HG02870 (cell line): ENCODE data around the gene PLXND1.
"Not testable (repeated sequence)": the region's sequence is repeated elsewhere in the genome, so short reads cannot be mapped to it uniquely, and the experiment has no call there.

ENCODE experiments used
- ATAC-seq: cut with Tn5 transposase; IDR thresholded peaks from one replicate; pipeline ENCODE4 v1.9.1; 2021; ENCODE audit warnings: mild to moderate bottlenecking, moderate library complexity; ENCODE audit not compliant: unreplicated experiment

The PLXND1 gene

DNA sequence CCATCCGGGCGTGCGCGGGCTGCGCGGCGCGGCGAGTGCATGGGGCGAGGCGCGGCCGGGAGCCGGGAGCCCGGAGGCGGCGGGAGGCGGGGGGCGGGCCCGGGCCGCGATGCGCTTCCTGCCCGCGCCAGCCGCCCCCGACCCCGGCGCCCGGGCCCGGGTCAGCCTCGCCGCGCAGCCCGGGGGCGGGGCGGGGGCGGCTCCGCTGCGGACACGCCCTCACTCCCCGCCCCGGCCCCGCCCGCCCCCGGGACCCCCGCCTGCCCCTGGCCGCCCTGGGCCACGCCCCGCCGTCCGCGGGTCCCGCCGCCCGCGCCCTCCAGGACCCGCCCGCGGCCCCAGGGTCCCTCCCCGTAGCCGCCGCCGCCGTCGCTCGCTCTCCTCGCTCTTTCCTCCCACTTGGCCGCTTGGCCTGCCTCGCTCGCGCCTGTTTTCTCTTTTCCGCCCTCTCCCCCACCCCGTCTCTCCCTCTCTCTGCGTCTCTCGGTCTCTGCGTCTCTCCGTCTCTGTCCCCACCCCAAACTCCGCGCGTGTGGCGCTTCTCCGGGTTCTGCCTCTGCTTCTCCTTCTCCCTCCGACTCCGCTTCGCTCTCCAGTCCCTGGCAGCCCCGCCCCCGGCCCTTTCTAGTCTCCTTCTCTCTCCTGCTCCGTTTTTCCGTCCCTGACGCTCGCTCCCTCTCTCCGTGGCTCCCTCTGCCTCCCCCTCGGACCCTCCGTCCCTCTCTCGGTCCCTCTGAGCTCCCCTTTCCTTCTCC lies at the start of gene PLXND1:
PLXND1 (minus strand) TSS at position 41 of the 755 bp plus-strand sequence; CDS start at position 4, 37 bp downstream.
- ATAC-seq: no peak

DNA sequence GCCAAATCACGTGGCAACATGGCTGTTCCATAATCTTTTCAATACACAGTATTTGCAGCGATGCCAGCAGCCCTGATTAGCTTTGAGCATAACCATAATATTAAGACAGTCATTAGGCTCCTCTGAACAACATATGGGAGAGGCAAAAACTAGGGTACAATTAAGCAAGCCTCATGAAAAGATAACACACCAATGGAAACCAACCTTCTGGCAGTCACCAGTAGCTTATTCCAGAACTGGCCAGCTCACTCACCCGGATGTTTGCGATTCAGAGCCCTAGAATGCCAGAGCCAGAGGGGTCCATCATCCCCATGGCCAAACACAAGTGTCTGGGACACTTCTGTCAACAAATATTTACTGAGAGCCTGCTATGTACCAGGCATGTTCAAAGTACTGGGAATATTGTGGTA lies 48.8 kb upstream of the PLXND1 start:
- no peak for ATAC-seq

DNA sequence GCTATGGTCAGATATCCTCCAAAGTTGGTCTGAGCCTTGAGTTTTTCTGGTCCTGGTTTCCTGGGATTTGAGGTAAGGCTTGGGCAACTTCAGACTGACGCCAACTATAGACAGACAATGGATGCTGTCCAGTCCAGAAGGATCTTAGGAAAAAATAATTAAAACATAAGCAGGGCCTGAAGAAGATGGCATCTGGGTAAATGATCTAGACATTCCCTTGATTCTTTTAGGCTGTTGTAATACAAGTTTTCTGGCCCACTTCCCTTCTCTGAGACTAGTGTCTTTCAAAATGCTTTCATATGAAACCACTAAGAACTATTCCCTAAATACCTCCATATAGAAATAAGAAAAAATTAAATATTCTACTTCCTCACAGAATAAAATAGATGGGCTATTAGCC lies 47.7 kb upstream of the PLXND1 start:
- no peak for ATAC-seq

- ATAC-seq: no peak
These were observed 46.5 kb upstream of the PLXND1 start for GRCh38 chr3:129653019-129653418.

GRCh38 chr3:129651435-129652202 lies 45.1 kb upstream of the PLXND1 start:
- no peak for ATAC-seq

DNA sequence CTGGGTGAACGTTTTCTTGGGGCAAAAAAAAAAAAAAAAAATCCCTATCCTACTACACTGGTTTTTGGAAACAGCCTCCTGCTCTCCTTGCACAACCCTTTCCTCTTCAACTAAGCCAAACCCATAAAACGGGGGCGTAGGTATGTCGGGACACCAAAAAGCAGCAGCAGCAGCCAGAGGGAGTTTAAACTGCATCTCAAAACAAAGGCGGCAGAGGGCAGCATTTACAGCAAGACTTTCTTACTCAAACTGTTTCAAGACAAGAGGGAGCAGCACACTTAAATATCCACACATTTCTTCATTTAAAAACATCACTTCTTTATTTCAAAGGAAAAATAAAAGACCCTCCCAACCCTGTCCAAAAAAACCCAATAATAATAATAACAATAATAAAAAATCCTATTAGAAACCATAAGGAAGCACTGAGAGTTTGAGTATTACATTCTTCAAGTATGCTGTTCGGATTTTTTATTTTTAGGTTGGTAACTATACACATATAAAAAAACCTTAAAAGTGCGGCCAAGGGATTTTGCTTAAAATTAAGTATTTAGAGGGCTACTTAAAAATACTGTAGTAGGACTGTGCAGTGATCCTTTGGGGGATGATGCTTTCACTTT lies 43.9 kb upstream of the PLXND1 start:
- ATAC-seq: no peak

DNA sequence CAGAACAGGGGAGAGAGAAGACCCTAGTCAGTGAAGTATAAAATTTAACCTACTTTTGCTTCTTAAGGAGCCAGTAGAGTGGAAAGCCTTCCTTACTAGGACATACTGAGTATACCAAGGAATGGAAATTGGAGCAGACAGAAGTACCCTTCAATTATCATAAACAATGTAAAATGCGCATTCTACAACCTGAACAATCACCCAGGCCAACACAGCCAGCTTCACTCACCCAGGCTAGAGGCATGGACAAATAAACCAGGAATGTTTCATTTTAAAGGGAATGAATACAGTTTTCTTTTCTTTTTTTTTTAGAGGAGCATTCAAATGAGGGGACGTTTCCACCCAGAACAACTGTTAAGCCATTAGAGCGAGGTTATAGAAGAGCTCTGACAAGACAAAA lies 41.9 kb upstream of the PLXND1 start:
- ATAC-seq: no peak

DNA sequence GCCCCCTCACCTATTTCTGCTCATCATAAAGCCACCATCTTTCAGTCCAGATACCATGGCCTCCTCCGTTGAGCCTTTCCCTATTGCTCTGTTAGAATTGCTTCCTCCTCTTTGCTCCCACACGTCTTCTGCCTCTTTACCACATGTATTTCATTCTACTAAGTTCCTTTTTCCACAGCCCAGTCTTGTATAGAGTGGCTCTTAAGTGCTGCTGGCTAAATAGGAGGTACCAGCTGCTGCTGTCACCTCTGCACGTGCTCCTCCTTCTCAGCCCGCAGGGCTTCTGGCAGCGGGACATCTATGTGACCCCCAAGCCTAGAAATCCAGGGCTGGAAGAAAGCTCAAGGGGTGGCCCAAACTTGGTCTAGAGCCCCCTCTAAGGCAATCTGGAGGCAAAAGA lies 38.8 kb upstream of the PLXND1 start:
- no peak for ATAC-seq

DNA sequence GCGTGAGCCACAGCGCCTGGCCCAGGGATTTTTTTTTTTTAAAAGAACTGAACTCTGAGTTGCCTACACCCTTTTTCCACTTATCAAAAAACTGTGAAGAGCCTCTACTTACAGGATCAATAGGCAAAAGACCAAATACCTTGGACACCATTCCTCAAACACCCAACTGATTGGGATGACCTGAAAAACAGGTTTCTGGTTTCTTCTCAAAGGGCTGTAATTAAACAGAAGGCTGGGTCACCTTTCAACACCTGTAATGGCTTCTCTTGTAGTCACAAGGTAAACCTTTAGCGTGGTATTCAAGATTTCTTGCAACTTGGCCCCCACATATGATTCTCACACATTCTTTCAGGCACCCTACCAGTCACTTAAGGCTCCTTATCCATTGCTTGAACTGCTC lies 38.4 kb upstream of the PLXND1 start:
- ATAC-seq: no peak

GRCh38 chr3:129641567-129642260 lies 35.2 kb upstream of the PLXND1 start:
- ATAC-seq: not testable (repeated sequence)

GRCh38 chr3:129640985-129641384 lies 34.5 kb upstream of the PLXND1 start:
- ATAC-seq: not testable (repeated sequence)

- ATAC-seq: no peak
These were observed 32.0 kb upstream of the PLXND1 start for GRCh38 chr3:129638481-129638880.

- ATAC-seq: no peak
These were observed 29.6 kb upstream of the PLXND1 start for GRCh38 chr3:129636082-129636481.

DNA sequence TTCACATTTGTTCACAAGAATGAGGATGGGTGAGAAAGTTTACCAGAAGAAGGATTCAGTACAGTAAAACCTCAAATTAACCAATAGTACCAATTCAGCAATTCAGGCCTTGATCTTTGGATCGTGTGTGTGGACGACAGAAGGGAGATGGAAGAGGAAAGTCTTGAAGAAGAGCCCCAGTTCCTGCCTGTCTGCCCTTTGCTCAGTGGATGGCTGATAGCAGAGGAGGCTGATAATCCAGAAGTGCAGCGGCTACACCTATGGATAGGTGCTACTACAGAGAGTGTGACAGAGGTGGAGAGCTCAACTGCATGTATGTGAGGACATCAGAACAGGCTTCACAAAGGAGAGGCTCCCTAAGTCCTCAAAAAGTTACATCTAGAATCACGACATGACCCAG lies 29.2 kb upstream of the PLXND1 start:
- ATAC-seq: no peak

DNA sequence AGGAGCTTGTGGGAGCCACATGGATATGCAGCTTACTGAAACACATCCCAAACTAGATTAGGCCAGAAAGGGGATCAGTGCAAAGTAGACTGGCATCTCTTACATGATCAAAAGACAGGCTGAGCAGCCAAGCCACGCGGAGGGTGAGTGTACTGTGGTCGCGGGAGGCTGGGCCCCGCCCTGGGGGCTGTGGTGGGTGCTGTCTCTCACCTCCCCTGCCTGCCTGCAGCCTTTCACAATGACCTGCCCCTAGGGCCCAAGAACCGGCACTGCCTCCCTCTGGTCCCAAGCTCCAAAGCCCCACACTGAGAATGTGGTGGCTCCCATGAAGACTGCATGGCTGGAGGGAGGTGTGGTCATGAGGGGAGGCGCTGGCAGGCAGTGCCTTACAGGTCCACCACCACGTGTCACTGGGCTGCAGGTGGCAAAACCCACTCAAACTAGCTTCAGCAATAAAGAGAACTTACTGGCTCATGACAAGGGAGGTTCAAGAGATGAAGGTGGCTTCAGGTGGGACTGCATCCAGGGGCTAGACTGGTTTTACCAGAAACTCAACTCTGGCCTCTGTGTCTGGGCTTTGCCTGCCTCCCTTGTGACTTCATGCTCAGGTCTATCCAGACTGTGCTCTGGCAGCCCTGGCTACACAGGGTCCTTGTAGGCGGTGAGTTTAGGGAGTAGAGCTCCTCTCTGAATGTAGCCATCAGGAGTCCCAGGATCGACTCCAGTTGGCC lies 27.4 kb upstream of the PLXND1 start:
- ATAC-seq: no peak

DNA sequence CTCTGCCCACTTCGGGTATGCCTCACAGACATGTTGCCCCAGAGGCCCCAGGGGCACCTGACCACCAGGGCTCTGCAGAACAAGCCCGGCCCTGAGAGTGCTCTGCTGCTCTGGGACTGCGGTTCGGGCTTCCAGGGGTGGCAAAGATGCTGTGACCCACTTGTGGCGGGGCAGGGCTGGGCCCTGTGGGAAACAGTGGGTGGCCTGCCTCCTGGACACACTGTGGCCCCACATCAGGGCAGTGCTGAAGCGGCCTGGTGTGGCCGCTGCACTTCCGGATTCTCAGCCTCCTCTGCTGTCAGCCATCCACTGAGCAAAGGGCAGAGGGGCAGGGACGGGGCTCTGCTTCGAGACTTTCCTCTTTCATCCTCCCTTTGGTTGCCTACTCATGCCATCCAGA lies 26.5 kb upstream of the PLXND1 start:
- ATAC-seq: no peak

- no peak for ATAC-seq
These were observed 26.1 kb upstream of the PLXND1 start for GRCh38 chr3:129632556-129632955.

DNA sequence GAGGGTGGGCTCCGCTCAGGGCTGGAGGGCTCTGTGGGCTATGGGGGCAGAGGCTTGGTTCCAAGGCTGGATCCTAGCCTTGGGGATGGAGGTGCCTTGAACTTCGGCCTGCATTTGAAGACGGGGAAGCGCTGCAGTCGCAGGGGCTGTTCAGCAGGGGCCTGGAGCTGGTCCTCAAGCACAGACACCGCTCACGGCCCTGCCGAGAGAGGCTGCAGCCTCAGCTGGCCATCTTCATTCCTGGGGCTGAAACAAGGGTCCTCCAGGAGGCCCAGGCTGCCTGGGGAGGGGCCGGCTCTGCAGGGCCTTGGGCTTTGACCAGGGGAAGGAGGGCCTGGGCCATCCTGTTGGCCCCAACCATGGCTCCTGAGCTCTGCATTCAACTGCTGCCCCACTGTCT lies 25.6 kb upstream of the PLXND1 start:
- ATAC-seq: no peak

DNA sequence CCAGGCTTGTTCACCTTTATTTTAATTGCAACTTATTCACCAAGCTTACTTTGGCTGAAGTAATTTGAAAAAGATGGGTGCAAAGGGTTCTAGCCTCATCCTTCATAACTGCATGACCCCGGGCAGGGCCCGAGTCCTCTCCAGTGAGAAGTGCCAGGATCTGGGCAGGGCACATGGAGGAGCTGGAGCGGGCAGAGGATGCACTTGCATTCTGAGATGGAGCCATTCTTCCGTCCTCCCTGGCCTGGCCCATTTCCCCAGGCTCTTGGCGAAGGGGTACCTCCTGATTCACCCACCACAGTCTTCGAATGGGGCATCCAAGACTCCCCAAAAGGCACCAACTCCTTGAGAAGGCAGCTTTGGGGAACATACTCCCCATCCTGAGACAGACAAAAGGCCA lies 22.5 kb upstream of the PLXND1 start:
- ATAC-seq: no peak

GRCh38 chr3:129628169-129628522 lies 21.7 kb upstream of the PLXND1 start:
- no peak for ATAC-seq
